Islet precursor cell (in vitro differentiated cells): Measurements from ENCODE around the gene TNIK.
"Not testable (repeated sequence)": the region's sequence is repeated elsewhere in the genome, so short reads cannot be mapped to it uniquely, and the experiment has no call there.

Experiments
- DNase-seq: peaks from one replicate; pipeline ENCODE4 v3.0.0-alpha.2; 2018

Gene TNIK

DNA sequence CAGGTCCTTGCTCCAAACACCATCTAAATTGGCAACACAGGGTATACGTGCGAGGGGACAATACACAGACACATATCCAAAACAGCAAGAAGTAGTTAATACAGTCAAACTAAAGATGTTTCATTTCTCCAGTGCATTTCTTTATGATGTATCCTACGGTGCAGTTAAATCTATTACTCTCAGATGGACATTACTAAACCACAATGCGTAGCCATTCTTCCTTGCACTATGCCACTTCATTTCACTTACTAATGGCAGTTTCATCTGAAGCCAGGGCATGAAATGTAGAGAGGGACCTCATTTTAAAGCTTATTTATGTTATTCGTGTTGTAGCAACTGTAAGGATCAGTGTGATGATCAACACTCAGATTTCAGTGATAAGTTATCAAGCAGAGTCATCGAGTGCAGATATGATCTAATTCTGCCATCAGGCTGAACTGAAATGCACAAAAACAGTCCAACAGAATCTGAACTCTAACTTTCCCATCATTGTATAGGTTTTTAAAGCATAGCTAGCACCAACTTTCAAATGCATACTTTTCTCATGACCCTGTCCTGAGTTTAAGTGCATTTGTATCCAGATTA, 14.5 kb downstream of the TNIK start:
- DNase-seq = no peak

DNA sequence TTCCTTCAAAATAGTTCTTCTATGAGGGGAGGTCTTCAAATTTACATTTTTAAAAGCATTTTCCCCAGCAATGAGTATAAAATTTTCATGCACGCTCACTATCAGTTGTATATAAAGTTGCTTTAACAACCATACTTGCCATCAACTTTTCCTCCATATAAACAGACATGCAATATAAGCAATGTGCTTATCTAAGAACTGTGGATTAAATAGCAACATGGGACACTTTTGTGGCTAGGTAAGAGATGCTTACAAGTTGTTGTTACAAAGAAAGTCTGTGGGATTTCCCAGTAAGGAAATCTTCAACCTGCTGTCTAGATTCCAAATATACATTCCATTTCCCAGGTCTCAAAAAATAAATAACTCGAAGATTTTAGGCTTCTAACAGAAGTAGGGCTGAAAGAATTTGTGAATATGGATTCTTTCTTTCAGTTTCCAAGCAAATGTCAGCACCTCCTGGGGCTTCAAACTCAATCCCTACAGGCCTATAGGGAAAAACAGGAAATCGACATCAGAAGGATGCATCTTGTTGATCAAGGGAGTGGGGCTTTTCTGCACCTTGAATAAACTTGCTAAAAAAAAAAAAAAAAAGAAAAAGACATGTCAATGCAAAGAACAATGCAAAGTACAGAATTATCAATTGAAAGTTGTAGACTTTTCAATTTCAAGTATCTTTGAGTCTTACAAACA, 16.1 kb downstream of the TNIK start:
- no peak for DNase-seq

DNA sequence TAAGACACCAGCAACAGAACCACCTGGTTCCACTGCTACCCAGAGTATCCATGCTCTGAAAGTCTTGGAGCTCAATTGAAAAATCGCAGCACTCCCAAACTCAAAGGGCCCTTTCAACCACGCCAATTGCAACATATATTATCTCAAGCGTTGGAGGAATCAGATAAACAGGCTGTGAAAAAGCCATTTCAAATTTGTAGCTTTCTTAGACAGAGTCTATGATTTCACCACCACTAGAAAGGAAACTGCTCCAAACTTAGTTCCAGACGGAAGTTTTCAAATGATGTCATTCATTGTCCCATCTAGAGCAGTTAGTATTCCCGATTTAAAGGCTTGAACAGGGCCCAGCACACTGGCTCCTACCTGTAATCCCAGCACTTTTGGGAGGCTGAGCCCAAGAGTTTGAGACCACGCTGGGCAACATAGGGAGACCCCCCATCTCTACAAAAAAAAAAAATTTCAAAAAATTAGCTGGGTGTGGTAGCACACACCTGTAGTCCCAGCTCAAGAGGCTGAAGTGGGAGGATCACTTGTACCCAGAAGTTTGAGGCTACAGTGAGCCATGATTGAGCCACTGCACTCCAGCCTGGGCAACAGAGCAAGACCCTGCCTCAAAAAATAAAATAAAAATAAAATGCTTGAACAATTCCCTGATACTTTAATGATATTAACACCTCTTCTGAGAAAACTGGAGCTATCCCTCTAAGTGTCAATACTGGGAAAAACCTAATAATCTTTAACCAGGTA, 16.8 kb downstream of the TNIK start:
- no peak for DNase-seq

DNA sequence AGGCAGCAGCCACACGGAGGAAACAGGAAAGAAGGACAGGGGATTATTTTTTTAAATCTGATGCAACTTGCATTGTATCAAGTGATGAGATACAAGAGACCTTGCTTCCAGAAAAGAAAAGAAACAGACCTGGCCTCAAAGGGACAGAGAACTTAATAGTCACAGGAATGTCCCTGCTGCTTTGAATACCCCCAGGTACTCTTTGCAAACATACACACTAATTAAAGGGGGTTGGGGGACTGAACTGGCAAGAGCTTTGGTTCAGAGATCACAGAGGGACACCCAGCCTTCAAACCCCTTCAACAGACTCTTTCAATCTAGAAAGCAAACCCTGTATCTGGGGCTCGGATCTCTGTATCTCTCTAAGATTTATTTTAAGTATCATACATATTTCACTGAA, 18.0 kb downstream of the TNIK start:
- DNase-seq = no peak

DNA sequence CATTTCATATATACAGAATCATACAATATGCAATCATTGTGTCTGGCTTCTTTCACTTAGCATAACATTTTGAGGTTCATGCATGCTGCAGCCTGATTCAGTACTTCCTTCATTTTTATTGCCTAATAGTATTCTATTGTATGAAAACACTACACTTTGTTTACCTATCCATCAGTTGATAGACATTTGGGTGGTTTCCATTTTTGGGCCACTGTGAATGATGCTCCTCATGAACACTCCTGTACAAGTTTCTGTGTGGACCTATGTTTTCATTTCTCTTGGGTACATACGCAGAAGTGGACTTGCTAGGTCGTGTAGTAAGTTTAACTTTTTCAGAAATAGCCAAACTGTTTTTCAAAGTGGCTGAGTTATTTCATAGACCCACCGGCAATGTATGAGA, 18.8 kb downstream of the TNIK start:
- DNase-seq = no peak

DNA sequence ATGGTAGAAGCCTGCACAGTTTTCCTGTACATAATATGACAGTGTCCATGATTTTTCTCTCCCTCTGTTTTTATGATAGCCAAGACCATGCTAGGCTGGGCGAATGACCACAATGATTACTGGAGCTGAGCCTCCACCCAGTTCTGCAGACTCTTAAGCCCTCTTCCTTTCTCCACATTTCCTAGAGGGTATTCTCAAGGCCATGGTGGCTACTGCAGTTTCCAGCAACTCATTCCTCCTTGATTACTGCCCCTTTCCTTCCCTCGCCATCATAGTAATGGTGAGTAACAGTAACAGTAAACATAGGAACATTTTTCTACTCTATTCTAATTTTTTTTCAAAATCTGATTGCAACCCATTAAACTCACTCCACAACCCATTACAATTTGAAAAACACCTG, 20.2 kb downstream of the TNIK start:
- DNase-seq = no peak

DNA sequence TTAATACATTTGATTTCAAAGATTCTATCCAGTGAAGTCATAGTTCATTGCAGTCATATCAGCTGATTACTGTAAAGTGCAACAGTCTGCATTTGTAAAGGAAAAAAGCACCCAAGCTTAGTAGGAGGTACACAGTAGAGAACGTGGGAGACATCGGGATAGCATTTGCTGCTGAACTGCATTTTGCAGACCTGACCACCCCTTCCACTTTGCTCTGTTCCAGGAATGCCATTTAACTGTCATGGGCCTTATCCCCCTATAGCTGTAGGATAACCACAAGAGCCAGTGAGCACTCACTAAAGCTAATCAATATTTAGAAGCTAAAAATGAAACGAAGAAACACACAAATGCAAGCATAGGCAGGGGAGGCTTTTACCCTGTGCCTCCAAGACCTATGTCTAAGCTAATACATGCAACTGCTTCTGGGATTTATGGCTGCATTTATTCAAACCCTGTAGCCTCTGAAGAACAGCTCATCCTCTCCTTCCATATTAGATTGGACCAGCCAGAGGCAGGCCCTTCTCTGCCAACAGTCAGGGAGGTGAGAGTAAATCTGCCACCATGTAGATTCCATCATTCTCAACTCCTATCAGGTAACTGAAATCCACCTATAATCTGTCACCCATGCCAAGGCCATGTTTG, 23.0 kb downstream of the TNIK start:
- no peak for DNase-seq

DNA sequence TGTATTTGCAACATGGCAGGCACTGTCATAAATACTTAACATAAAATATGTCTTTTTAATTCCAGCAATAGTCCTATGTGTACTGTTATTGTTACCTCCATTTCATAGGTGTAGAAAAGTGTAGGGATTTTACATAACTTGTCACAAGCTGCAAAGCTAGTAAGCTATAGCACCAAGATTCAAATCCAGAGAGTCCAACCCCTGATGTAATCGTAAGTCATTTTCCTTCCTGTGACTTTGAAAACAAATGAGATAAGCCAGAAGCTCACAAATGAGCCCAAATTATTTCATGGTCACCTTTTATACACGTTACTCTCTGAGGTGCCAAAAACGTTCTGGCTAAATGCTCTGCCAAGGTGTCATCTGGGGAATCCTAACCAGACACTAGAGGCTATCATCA, 23.8 kb downstream of the TNIK start:
- no peak for DNase-seq

DNA sequence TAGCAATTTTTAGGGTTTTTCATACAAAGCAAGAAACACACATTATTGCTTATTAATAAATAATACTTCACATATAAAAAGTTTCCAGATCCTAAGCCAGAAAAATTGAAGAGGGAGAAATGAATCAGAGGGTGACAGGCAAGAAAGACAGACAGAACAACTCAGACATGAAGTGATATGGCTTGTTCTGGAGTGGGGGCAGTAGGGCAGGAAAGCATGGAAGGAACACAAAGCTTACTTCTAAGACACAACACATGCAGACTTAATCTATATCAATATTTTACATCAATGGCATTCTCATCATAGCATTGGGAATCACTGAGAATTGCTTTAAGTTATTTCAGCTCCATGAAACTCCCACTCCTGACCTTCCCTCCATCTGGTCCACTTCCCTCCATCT, 24.4 kb downstream of the TNIK start:
- no peak for DNase-seq

DNA sequence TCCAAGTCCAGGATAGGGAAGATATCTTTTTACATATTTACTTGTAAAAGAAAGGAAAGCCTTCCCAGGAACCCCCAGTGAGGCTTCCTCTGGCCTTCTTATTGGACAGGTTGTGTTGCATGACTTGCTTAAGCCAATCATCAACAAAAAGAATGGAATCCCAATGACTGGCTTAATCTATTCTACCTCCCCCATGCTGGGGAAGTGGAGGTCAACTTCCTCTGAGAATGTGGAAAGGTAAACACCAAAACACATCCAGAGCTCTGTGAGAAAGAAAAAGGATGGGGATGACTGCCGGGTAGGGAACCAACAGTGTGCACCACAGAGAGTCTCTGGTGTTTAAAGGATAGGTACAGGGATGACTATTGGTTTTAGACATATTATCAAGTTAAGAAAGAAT, 25.1 kb downstream of the TNIK start:
- no peak for DNase-seq

DNA sequence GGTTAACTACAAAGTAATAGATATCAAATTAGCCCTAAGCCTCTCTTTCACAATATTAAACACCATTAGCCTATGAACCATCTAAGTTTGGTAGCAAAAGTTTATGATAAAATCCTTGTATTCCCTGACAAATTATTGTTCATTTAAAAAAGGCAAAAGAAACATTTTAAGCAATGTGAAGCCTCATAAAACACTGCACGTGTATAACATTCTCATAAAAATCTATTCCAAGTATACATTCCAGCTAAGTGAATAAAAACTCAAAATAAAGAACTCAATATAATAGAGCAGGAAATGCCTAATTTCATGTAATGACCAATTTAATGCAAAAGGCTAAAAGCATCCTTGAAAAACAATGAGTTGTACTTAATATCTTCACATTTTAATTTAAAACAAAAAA, 27.7 kb downstream of the TNIK start:
- no peak for DNase-seq

DNA sequence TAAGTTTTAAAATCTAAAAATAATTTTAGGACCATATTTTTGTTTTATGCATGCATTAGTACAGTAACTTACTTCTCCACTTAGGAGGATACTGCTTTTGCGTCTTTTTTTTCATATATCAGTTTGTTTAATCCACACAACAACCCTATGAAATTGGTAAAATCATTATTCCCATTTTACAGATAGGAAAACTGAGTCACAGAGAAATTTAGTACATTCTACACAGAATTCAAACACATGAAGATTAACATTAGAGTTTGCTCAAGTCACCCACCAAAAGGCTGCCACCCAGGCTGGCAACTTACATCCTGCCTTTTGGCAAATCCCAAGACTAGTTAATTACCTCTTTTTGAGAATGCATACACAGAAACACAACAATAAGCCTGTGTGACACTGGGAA, 28.7 kb downstream of the TNIK start:
- DNase-seq = no peak

DNA sequence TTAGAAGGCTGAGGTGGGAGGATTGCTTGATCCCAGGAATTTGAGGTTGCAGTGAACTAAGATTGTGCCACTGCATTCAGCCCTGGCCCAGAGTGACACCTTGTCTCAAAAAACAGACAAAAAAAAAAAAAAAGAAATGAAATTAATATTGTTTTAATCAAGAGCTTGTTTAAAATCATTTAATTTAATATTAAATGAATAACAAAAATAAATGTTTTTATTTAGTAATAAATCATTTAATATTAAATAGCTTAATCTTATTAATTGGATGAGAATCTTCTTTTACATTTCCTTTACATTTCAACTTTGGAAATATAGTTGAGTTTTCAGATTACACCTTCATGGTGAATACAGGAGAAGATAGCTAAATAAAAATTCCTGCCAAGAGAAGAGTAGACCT, 29.7 kb downstream of the TNIK start:
- no peak for DNase-seq

DNA sequence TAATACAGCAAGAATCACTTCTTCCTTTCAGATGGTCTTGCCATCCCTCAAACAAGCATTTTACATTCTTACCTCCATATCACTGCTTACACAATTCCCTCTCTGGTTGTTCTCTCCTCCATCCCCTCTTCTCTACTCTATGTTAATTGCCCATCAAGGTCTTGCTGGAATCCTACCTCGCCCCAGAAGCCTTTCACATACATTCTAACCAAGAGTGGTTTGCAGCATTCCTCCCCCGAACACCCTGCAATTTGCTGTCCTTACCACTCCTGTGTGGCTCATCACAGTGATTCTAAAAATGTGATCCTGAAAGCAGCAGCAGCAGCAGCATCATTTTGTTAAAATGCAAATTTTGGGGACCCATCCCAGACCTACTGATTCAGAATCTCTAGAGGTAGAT, 30.6 kb downstream of the TNIK start:
- DNase-seq = peak; percentile 74

DNA sequence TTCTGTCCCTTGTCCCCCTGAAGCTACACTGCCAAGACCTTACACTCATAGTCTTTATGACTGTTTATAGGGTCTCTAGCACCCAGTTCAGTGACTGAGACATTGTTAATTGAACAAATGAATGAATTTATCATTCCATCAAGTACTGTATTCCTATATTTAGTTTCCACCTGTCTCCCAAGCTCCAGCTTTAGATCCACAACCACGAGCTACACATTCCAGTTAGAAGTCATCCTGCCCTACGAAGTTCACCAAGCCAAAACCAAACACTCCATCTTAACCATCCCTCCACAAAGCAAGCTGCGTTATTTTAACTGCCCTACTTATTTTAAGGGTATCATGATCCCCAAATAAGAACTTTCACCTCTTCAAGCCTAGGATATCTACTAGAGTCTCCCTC, 31.3 kb downstream of the TNIK start:
- no peak for DNase-seq

DNA sequence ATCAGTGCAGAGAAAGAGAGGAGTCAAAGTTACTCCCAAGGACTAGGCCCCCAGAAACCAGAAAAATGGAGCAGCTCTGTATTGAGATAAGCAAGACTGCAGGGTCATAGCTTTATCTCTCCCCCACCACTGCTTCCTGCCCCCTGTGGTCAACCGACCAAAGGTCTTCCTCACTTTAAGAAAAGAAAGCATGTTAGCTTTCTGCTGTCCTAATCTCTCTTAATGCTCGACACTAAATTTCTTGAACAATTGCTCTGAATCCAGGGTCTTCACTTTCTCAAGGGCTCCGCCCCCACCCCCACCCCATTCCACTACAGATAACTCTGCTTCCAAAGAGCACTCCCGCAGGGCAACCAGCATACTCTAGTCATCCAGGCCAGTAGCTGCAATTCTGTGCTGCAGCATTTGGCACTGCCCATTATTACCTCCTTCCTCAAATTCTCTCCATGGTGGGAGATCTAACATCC, 31.9 kb downstream of the TNIK start:
- no peak for DNase-seq

DNA sequence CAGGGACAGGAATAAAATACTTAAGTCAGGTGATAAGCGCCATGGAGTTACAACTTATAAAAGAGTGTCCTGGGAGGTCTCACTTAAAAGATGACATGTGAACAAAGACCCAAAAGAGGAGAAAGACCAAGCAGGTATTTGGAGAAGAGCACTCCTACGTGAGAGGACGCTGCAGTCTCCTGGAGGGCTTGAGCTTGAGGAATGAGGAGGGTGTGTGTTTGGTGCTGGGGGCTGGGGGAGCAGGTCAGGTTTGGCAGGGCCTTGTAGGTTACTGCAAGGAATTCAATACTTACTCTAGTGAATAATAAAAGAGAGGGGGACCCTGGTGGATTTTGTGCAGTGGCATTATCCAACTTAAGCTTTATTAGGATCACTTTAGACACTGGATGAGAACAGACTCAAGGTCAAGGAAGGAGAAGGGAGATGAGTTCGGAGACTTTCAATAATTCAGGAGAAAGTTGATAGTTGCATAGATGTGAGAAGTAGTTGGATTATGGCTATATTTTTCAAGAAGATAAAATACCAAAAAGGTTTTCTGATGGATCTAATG, 32.4 kb downstream of the TNIK start:
- DNase-seq = no peak

DNA sequence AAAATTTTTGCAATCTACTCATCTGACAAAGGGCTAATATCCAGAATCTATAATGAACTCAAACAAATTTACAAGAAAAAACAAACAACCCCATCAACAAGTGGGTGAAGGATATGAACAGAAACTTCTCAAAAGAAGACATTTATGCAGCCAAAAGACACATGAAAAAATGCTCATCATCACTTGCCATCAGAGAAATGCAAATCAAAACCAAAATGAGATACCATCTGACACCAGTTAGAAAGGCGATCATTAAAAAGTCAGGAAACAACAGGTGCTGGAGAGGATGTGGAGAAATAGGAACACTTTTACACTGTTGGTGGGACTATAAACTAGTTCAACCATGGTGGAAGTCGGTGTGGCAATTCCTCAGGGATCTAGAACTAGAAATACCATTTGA, 36.1 kb downstream of the TNIK start:
- DNase-seq = not testable (repeated sequence)

DNA sequence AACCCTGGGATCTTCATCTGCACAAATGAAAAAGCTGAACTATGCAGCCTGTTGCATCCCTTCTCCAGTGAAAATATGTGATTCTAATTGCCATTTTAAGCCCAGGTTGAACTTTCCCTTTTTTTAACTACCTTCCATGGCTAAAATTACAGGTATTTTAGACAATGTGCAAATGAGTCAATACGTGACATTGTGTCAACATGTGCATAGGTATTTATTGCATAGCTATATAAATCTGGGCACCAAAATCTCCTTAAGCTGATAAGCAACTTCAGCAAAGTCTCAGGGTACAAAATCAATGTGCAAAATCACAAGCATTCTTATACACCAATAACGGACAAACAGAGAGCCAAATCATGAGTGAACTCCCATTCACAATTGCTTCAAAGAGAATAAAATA, 37.4 kb downstream of the TNIK start:
- DNase-seq = not testable (repeated sequence)

DNA sequence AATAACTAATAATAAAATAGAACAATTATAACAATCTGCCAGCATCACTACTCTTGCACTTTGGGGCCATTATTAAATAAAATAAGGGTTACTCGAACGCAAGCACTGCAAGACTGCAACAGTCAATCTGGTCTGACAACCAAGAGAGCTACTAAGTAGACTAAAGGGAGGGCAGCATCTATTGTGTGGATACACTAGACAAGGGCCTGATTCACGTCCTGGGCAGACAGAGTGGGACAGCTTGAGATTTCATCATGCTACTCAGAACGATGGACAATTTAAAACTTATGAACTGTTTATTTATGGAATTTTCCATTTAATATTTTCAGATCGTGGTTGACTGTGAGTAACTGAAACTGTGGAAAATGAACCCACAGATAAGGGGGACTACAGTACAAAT, 39.5 kb downstream of the TNIK start:
- no peak for DNase-seq

DNA sequence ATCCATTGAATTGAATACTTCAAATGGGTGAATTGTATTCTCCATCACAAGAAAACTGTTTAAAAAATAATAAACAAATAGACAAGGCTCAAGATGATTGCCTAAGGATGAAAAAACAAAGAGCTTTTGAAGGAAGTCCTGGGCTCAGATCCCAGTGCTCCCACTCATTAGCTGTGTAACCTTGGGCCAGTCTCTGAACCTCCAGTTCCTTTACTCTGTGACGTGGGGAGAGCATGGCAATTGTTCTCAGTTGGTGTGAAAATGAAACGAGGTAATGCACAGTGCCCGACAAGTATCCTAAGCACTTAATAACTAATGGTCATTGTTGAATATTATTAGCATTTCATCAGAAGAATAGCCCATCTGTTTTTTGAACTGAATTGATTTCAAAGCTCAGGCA, 40.7 kb downstream of the TNIK start:
- DNase-seq = no peak

DNA sequence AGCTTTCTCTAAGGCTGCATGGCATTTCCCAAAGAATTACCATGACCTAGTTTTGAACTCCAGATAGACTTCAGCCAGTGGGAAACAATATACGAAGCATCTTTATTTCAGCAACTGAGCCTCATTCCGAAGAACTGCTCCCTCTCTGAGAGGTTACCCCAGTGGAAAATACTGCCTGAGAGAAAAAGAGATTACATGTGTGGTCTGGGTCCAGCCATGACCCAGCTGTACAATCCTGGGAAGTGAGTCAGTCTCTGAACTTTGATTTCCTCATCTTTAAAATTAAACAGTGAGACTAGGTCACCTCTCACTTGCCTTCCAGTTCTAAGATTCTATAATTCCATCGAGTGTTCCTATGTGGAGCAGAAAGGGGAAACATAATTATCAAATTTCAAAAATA, 42.4 kb downstream of the TNIK start:
- no peak for DNase-seq

DNA sequence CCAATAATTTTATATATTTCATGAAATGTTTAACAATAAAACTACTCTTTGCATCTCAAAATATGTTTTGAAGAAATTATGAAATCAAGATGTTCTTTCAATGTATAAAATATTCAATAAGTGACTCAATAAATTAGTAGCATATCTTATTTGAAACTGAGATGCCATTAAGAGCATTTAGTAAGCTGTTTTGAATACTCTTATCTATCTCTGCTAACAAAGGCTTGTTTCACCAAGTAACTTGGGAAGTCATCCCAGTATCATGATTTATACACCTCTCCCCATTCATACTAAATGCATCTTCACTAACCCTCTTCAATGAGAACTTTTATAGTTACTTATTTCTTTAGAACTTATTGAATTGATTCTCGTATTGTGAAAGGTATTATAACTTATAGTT, 43.1 kb downstream of the TNIK start:
- DNase-seq = no peak

DNA sequence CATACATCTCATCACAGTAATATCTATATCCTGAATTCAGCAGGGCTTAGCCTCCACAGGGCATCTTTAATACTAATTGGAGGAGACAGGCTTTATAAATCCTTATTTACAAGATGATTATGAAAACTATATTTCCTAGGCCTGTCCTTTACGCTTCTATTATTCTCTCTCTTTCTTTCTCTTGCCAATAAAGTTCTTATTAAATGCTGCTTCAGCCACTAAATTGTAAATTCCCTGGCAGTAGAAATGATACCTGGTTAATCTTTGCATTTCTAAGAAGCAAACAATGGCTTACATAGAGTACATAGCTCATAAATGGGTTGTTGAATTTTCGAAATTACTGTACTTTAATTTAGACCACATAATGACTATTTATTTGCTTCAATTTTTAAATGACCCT, 43.5 kb downstream of the TNIK start:
- no peak for DNase-seq
